Small intestine (tissue), 7 donors: Measurements from ENCODE around the gene SPI1. TPM values are rescaled to one million over a fixed set of nuclear protein-coding genes. Genes with fewer than 3 reads are reported as not detected.

Experiments
- DNase-seq, 2 donors: peaks; one replicate each; pipeline versions ENCODE4 v3.0.0 to v3.0.0-alpha.2; 2013
- FAIRE-seq: peaks from 2 replicates; lab custom pipeline; 2012; peaks lifted over from hg19 to GRCh38; lab: Jason Lieb, UNC
- H3K27ac ChIP-seq, 3 donors: one replicate each; pipeline ENCODE4 v1.5.1; 2013; ENCODE audit warnings: low read length in 2 of 3, mild to moderate bottlenecking in 2 of 3, control low read depth in 1 of 3, inconsistent platforms in 1 of 3, low read depth in 1 of 3, moderate library complexity in 1 of 3
- H3K27me3 ChIP-seq, 3 donors: one replicate each; pipeline ENCODE4 v1.6.1; 2013; ENCODE audit warnings: low read length in 3 of 3, inconsistent platforms in 1 of 3; ENCODE audit not compliant: control insufficient read depth in 3 of 3, insufficient read depth in 3 of 3
- H3K36me3 ChIP-seq, 3 donors: one replicate each; pipeline ENCODE4 v1.6.1; 2013; ENCODE audit warnings: low read length in 3 of 3, inconsistent platforms in 1 of 3, low read depth in 1 of 3, mild to moderate bottlenecking in 1 of 3, moderate library complexity in 1 of 3; ENCODE audit not compliant: control insufficient read depth in 3 of 3, insufficient read depth in 2 of 3
- H3K4me1 ChIP-seq, 3 donors: one replicate each; pipeline ENCODE4 v1.6.1; 2013; ENCODE audit warnings: low read length in 2 of 3, inconsistent platforms in 1 of 3, low read depth in 1 of 3, mild to moderate bottlenecking in 1 of 3, moderate library complexity in 1 of 3; ENCODE audit not compliant: control insufficient read depth in 3 of 3, insufficient read depth in 2 of 3
- H3K4me3 ChIP-seq, 3 donors: one replicate each; pipeline ENCODE4 v1.5.1; 2013; ENCODE audit warnings: low read length in 3 of 3, control low read depth in 1 of 3, inconsistent platforms in 1 of 3, low read depth in 1 of 3, mild to moderate bottlenecking in 1 of 3, moderate library complexity in 1 of 3
- H3K9me3 ChIP-seq, 2 donors: one replicate each; pipeline ENCODE4 v1.6.1; 2013; ENCODE audit warnings: low read depth in 1 of 2, low read length in 1 of 2; ENCODE audit not compliant: control insufficient read depth in 2 of 2, insufficient read depth in 1 of 2
- WGBS, 3 donors: extraction: QIAGEN DNeasy Blood & Tissue Kit; methylation state at CpG; one replicate each; pipeline ENCODE4 v1.1.7; 2013; 5-methylcytosine and 5-hydroxymethylcytosine counted together
- polyA plus RNA-seq, 4 donors: library from polyadenylated mRNA; stranded (reverse) in 3 of 4; unstranded in 1 of 4; fragments of 200-250 nt in 3 of 4; fragments of 120-200 nt in 1 of 4; gene quantifications; one replicate each; pipeline versions ENCODE4 v1.2.1 to v1.2.3, GENCODE V29; 2013
- donor health status: healthy with polysubstance abuse.
- donor health status: control.
- donor health status: control.
- donor health status: Bipolar disorder and iron deficiency.
- donor health status: healthy.

Gene SPI1
- polyA plus RNA-seq, 4 donors = 3.4 to 25.4 (median 12.0) TPM

DNA sequence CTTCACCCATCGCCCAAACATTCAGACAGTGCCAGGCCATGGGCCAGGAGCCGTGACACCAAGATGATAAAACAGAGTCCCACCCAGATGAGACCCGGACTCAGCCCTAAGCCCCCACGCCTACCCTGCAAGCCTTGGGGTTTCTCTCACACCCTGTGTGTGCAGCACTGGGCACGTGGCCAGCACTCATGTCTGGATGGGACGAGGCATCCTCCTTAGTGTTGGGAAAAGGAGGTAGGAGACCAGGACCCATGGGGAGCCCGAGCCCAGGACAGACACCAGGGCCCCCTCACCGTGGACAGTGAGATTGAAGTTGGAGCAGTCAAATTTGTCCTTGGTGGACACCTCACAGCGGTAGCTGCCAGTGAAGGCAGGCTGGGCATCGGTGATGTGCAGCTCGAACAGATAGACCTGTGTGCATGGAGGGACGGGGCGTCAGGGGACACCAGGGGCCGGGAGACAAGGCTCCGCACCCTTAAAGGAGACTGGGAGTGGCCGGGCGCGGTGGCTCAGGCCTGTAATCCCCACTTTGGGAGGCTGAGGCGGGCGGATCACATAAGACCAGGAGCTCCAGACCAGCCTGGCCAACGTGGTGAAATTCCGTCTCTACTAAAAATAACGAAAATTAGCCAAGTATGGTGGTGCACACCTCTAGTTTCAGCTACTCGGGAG, 30.1 kb downstream of the SPI1 start:
- DNase-seq = no peak
- H3K4me1 ChIP-seq = no peaks in the 10 kb centered on the region
- 65 to 80% (median 70%) methylated on average over 24 of the region's 24 CpGs for WGBS, 3 donors
- H3K4me3 ChIP-seq = no peak overlapping the region
- no peak overlapping the region for H3K27ac ChIP-seq
- no peak for FAIRE-seq
- H3K9me3 ChIP-seq = no peaks in the 10 kb centered on the region
- H3K36me3 ChIP-seq = no peaks in the 10 kb centered on the region
- peaks cover 0 to 4% (median 0%) of the 10 kb centered on the region in 3 donors for H3K27me3 ChIP-seq

DNA sequence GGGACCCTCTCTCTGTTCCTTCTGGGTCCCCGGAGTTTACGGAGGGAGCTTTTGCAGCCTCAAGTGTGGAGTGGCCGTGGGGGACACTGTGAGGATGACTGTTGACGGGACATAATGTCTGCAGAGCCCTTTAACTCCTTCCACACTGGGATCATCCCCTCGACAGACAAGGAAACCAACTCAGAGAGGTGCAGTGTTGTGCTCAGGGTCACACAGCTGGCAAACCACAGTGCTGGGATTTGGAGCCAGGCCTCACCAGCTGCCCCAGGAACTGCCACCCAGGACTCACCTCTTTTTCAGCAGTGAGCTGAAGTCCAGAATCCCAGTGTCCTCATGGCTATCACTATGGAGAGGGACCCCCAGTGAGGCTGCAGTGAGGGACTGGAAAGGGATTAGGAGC, 31.2 kb downstream of the SPI1 start:
- no peak overlapping the region for H3K27ac ChIP-seq
- DNase-seq (no peak), FAIRE-seq (no peak)
- H3K36me3 ChIP-seq = no peaks in the 10 kb centered on the region
- H3K4me1 ChIP-seq = no peaks in the 10 kb centered on the region
- H3K27me3 ChIP-seq = peaks cover 0 to 4% (median 0%) of the 10 kb centered on the region in 3 donors
- 63 to 68% (median 63%) methylated on average over 5 of the region's 5 CpGs for WGBS, 3 donors
- no peaks in the 10 kb centered on the region for H3K9me3 ChIP-seq
- H3K4me3 ChIP-seq = no peak overlapping the region

DNA sequence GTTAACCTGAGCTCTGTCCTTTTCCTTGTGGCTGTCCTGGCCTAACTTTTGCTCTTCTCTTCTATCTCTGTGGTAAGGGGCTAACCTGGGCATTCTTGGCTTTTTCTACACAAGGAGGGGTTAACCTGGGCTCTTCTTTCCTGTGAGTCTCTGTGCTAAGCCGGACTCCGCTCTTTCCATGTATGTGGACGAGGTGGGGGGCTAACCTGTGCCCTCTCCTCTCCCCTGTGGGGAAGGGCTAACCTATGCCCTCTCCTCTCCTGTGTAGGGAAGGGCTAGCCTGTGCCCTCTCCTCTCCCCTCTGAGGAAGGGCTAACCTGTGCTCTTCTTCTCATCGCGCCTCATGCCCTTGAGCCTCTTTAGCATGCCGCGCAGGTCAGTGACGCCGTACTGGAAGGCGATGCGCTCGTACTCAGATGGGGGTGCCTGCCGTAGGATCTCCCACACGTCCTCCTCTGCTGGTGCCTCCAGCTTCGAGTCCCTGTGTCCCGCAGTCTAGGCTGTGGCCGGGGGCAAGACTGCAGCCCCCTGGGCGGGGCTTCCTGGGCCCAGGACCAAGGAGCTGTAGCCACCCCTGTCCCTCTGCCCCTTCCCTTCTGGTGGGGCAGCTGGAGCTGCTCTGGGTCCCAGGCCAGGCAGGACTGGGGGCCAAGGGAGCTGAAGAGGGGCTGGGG, 32.3 kb downstream of the SPI1 start:
- no peaks in the 10 kb centered on the region for H3K36me3 ChIP-seq
- DNase-seq = no peak
- H3K27ac ChIP-seq = no peak overlapping the region
- peaks cover 0 to under 1% (median 0%) of the 10 kb centered on the region in 3 donors for H3K4me1 ChIP-seq
- 81 to 84% (median 83%) methylated on average over 18 of the region's 18 CpGs for WGBS, 3 donors
- H3K27me3 ChIP-seq = peaks cover 0 to 4% (median 0%) of the 10 kb centered on the region in 3 donors
- no peak for FAIRE-seq
- no peaks in the 10 kb centered on the region for H3K9me3 ChIP-seq
- no peak overlapping the region for H3K4me3 ChIP-seq

DNA sequence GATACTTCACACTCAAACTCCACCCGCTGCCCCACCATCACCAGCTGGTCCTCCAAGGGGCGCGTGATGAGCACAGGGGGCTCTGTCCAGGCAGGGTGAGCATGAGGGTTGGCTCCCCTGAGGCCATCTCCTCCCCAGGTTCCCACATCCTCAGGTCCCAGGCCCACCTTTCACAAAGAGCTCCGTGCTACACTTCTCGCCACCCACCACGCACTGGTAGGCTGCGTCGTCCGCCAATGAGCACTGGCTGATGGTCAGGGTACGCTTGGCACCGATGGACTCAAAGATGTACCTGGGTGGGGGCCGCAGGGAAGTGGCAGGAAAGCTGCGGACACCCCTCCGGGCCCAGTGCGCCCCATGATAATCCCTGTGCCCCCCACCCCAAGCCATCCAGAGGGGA, 35.5 kb downstream of the SPI1 start:
- 90 to 96% (median 95%) methylated on average over 15 of the region's 15 CpGs for WGBS, 3 donors
- no peak for DNase-seq
- Histone ChIP-seq H3K4me1 (peaks cover 0 to 2% (median 0%) of the 10 kb centered on the region in 3 donors), H3K36me3 (no peaks in the 10 kb centered on the region), H3K27me3 (peaks cover 0 to 4% (median 0%) of the 10 kb centered on the region in 3 donors), H3K27ac (no peak overlapping the region), H3K9me3 (no peaks in the 10 kb centered on the region), H3K4me3 (no peak overlapping the region)
- FAIRE-seq = no peak

DNA sequence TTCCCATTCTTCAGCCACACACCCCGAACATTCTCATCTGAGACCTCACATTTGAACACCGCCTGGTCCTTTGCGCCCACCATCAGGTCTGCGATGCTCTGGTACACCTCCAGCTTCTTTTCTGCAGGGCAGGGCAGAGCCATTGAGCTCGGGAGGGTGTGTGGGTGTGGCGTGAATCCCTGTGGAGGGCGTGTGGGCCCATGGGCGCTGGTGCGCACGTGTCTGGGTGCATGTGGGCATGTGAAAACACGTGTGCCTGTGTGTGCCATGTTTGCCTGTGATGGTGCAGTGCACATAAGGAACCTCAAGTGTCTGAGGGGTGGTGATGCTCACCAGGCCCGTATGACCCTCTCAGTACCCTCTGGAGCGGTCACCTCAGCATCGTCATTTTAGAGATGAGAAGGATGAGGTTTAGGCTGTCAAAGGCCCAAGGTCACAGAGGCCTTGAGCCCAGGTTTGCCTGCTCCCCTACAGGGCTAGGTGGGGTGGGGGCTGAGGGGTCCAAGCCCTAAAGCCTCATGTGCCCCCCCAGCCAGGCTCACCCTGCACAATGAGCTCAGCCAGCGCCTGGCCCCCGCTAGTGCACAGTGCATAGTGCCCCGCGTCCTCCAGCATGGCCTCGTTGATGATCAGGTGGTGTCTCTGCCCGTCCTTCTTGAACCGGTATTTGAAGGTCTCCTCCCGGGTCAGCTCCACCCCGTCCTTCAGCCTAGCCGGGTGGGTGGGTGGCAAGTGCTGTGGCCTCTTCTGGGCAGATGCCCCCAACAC, 36.1 kb downstream of the SPI1 start:
- no peak for DNase-seq
- Histone ChIP-seq H3K36me3 (no peaks in the 10 kb centered on the region), H3K27me3 (peaks cover 0 to 4% (median 0%) of the 10 kb centered on the region in 3 donors), H3K4me1 (peaks cover 0 to 2% (median 0%) of the 10 kb centered on the region in 3 donors), H3K27ac (no peak overlapping the region), H3K4me3 (no peak overlapping the region), H3K9me3 (no peaks in the 10 kb centered on the region)
- FAIRE-seq = no peak
- 74 to 86% (median 81%) methylated on average over 24 of the region's 24 CpGs for WGBS, 3 donors

DNA sequence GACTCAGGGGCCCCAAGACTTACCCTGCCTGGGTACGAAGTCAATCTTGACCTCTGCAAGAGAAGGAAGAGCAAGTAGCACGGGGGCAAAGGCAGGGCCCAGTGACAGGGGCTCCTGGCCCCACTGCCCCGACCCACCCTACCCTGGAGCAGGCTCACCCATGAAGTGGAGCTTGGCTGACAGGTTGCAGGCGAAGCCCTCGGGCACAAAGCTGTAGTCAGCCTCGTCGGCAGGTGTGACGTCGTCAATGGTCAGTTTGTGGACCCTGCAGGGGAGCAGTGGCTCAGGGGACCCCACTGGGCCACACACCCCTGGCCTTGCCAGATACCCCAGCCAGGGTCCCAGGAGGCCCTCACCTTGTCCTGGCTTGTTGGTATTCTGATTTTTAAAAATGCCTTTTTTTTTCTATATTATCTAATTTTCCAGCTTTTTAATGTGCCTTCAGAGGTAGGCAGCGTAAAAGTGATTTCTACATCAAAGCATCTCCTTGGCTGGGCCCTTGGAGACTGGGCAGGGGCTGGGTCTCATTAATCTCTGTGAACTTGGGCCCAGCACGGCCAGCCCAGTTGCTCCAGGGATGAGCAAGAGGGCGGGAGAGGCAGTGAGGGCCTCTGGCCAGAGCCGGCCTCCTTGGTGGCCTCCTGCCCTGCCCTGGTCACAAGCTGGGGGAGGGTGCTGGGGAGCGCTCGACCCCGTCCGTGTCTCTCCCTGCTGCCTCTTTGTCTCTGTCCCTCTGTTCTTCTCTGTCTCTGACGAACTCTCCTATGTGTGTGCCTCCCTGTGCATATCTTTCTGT, 37.2 kb downstream of the SPI1 start:
- WGBS, 3 donors = 62 to 70% (median 67%) methylated on average over 17 to 18 of the region's 18 CpGs
- no peak overlapping the region for H3K27ac ChIP-seq
- H3K36me3 ChIP-seq = no peaks in the 10 kb centered on the region
- no peak overlapping the region for H3K4me3 ChIP-seq
- no peak for FAIRE-seq
- DNase-seq = no peak
- H3K4me1 ChIP-seq = peaks cover 0 to 2% (median 0%) of the 10 kb centered on the region in 3 donors
- no peaks in the 10 kb centered on the region for H3K9me3 ChIP-seq
- H3K27me3 ChIP-seq = no peaks in the 10 kb centered on the region

DNA sequence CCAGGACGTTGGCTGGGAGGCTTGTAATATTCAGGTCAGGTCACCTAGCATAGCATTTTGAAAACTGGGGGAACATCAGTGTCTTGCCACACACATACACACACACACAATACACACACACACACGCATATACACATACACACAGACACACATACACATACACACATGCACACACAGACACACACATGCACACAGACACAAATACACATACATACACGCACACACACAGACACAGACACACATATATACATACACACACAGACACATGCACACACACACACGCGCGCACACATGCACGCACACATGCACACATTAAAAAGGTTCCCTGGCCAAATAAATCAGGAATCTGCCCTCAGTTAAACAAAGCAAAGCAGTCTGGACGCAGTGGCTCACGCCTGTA, 38.3 kb downstream of the SPI1 start:
- FAIRE-seq (no peak), DNase-seq (no peak)
- WGBS, 3 donors = 68 to 77% (median 75%) methylated on average over 9 of the region's 9 CpGs
- no peaks in the 10 kb centered on the region for H3K9me3 ChIP-seq
- H3K4me1 ChIP-seq = peaks cover 0 to 2% (median 0%) of the 10 kb centered on the region in 3 donors
- no peak overlapping the region for H3K4me3 ChIP-seq
- no peak overlapping the region for H3K27ac ChIP-seq
- no peaks in the 10 kb centered on the region for H3K36me3 ChIP-seq
- no peaks in the 10 kb centered on the region for H3K27me3 ChIP-seq
